ENCODE measurements around the gene STXBP4.

STXBP4 gene

GRCh38 chr17:55133583-55133982 is 165.0 kb downstream of the STXBP4 start:
- DNase-seq, result no peak

- DNase-seq, result no peak
These were observed 166.1 kb downstream of the STXBP4 start for GRCh38 chr17:55134486-55135157.

- DNase-seq, result no peak
These were observed 172.2 kb downstream of the STXBP4 start for GRCh38 chr17:55140809-55141208.

- DNase-seq, result peak; percentile 11
These were observed 176.0 kb downstream of the STXBP4 start for GRCh38 chr17:55144518-55144917.

GRCh38 chr17:55149485-55149884 is 180.9 kb downstream of the STXBP4 start:
- DNase-seq, result no peak

- DNase-seq, result no peak
These were observed 183.7 kb downstream of the STXBP4 start for GRCh38 chr17:55152236-55152635.

GRCh38 chr17:55154101-55154500 is 185.5 kb downstream of the STXBP4 start:
- no peak for DNase-seq

GRCh38 chr17:55155856-55156560 is 187.4 kb downstream of the STXBP4 start:
- peak; percentile 24 for DNase-seq

- DNase-seq, result no peak
These were observed 188.6 kb downstream of the STXBP4 start for GRCh38 chr17:55157165-55157564.

- DNase-seq, result no peak
These were observed 189.9 kb downstream of the STXBP4 start for GRCh38 chr17:55158439-55158838.

- DNase-seq, result no peak
These were observed 190.7 kb downstream of the STXBP4 start for GRCh38 chr17:55159251-55159650.

GRCh38 chr17:55160501-55160900 is 191.9 kb downstream of the STXBP4 start:
- no peak for DNase-seq

- DNase-seq, result no peak
These were observed 193.5 kb downstream of the STXBP4 start for GRCh38 chr17:55161935-55162555.

GRCh38 chr17:55162556-55162946 is 194.0 kb downstream of the STXBP4 start:
- DNase-seq, result no peak

- no peak for DNase-seq
These were observed 194.8 kb downstream of the STXBP4 start for GRCh38 chr17:55163408-55163807.

- no peak for DNase-seq
These were observed 197.9 kb downstream of the STXBP4 start for GRCh38 chr17:55166506-55166905.

- no peak for DNase-seq
These were observed 198.6 kb downstream of the STXBP4 start for GRCh38 chr17:55167024-55167725.

- no peak for DNase-seq
These were observed 200.6 kb downstream of the STXBP4 start for GRCh38 chr17:55168958-55169687.

GRCh38 chr17:55171634-55172328 is 203.2 kb downstream of the STXBP4 start:
- no peak for DNase-seq

GRCh38 chr17:55172612-55173011 is 204.0 kb downstream of the STXBP4 start:
- DNase-seq, result no peak

GRCh38 chr17:55174133-55174532 is 205.6 kb downstream of the STXBP4 start:
- DNase-seq, result no peak

GRCh38 chr17:55175788-55176427 is 207.3 kb downstream of the STXBP4 start:
- DNase-seq, result no peak
